ENCODE results near the gene TRIM17. TPM values are rescaled to one million over a fixed set of nuclear protein-coding genes. Genes with fewer than 3 reads are reported as not detected.

The TRIM17 gene
- total and polyA plus RNA-seq, 2 experiments from 2014 or later: 0.86 to 1.1 TPM

DNA sequence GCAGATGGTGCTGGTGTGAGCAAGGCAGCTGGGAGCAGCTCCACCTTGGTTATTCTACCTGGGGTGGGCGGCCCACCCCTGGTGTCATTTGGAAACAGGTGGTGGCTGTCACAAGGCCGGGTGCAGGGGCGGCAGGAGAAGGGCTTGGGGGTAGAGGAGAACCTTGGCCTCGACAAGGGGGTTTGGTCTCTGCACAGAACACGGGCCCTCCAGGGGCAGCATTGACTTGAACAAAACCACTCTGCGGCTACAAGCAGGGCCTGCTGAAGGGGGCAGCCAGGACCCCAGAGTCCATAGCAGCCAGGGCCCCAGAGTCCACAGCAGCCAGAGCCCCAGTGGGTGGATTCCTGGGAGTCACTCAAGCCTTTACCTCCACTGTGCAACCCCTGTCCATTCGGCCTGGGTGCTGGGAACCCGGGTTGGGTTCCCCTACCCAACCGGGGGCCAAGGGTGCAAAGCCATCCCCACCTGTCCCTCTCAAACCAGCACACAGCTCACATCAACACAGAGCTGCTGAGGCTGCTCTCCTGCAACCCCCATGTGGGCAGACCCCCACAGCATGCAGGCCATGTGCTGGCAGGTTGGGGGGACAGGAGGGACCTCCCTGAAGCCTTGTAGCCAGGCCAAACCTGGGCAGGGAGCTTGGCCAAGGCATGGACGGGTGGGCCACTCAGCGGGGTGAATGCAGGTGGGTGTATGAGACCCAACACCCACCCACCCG lies 17.8 kb downstream of the TRIM17 start:
- Histone ChIP-seq H3K36me3 (ENCODE audit: insufficient read depth) (no peaks in the 10 kb centered on the region; the same call in 1 of the 2 replicates), H3K79me2 (replicated peaks; ENCODE audit: insufficient read depth) (peaks cover 18% of the 10 kb centered on the region)

More for the DNA sequence above, 17.8 kb downstream of the TRIM17 start:
- Histone ChIP-seq H3K4me2 (no peak overlapping the region), H3K9me2 (ENCODE audit: insufficient read depth) (no peaks in the 10 kb centered on the region), H2AFZ (no peak overlapping the region), H4K20me1 (replicated peaks; ENCODE audit: insufficient read depth) (peaks cover 11% of the 10 kb centered on the region), H3K4me3 (no peak overlapping the region), H3K4me1 (ENCODE audit: insufficient read depth) (no peaks in the 10 kb centered on the region; the same call in 1 of the 2 replicates), H3K27me3 (ENCODE audit: insufficient read depth) (no peaks in the 10 kb centered on the region), H3K27ac (ENCODE audit: low read depth) (no peak overlapping the region), H3F3A (replicated peaks; ENCODE audit: low read depth) (no peaks in the 10 kb centered on the region)
- peaks cover 14% of the 10 kb centered on the region for H3K27me3 Mint-ChIP-seq (ENCODE audit: insufficient read depth, low read depth, poor library complexity)
- TF ChIP-seq POLR2AphosphoS5 (IDR thresholded peaks at IDR 0.05; ENCODE audit: low read depth): no peak
- TF ChIP-seq CREB1 (CRISPR knock-in tag; IDR thresholded peaks at IDR 0.05; ENCODE audit: low read depth): no peak
- no peak for TF ChIP-seq NANOG (IDR thresholded peaks at IDR 0.05; ENCODE audit: borderline replicate concordance)
- no peak for TF ChIP-seq ZNF462 (CRISPR knock-in tag; IDR thresholded peaks at IDR 0.05)
- no peak for TF ChIP-seq EZH2phosphoT487 (IDR thresholded peaks at IDR 0.05; ENCODE audit: unreplicated experiment)
- TF ChIP-seq ZNF114 (CRISPR knock-in tag; IDR thresholded peaks at IDR 0.05): no peak
- DNase-seq (ENCODE audit: low spot score): no peak
- no peaks in the 10 kb centered on the region for H3K9me3 Mint-ChIP-seq
- H3K4me3 Mint-ChIP-seq: no peak overlapping the region
- no peak overlapping the region for H3K27ac Mint-ChIP-seq
- no peak for ATAC-seq
- H3K36me3 Mint-ChIP-seq (ENCODE audit: low read depth): peaks cover 64% of the 10 kb centered on the region
- peaks cover 5% of the 10 kb centered on the region; the same call in 1 of the 3 replicates for H3K4me1 Mint-ChIP-seq
